Measurements from ENCODE around the gene IFI16.
"Not testable (repeated sequence)": the region's sequence is repeated elsewhere in the genome, so short reads cannot be mapped to it uniquely, and the experiment has no call there.

The IFI16 gene

GRCh38 chr1:159014851-159015250 is 5.1 kb downstream of the IFI16 start:
- TF ChIP-seq CTCF (IDR thresholded peaks at IDR 0.05) (no peak), ZFX (IDR thresholded peaks at IDR 0.05; ENCODE audit: borderline replicate concordance) (no peak)
- no peak overlapping the region for H3K27ac ChIP-seq

- no peak for TF ChIP-seq CTCF (IDR thresholded peaks at IDR 0.05)
- no peak for TF ChIP-seq ZFX (IDR thresholded peaks at IDR 0.05; ENCODE audit: borderline replicate concordance)
- no peak overlapping the region for H3K27ac ChIP-seq
These were observed 5.8 kb downstream of the IFI16 start for GRCh38 chr1:159015440-159015909.

- H3K27ac ChIP-seq, result no peak overlapping the region
- TF ChIP-seq ZFX (IDR thresholded peaks at IDR 0.05; ENCODE audit: borderline replicate concordance) (no peak), CTCF (IDR thresholded peaks at IDR 0.05) (no peak)
These were observed 14.0 kb downstream of the IFI16 start for GRCh38 chr1:159023723-159024122.

- no peak for TF ChIP-seq CTCF (IDR thresholded peaks at IDR 0.05)
- no peak for TF ChIP-seq ZFX (IDR thresholded peaks at IDR 0.05; ENCODE audit: borderline replicate concordance)
- H3K27ac ChIP-seq, result no peak overlapping the region
These were observed 15.3 kb downstream of the IFI16 start for GRCh38 chr1:159025043-159025442.

GRCh38 chr1:159026841-159027240 is 17.1 kb downstream of the IFI16 start:
- not testable (repeated sequence) for H3K27ac ChIP-seq

- H3K27ac ChIP-seq, result no peak overlapping the region
- TF ChIP-seq ZFX (IDR thresholded peaks at IDR 0.05; ENCODE audit: borderline replicate concordance) (no peak), CTCF (IDR thresholded peaks at IDR 0.05) (no peak)
These were observed 20.6 kb downstream of the IFI16 start for GRCh38 chr1:159030311-159030710.

GRCh38 chr1:159030877-159031447 is 21.3 kb downstream of the IFI16 start:
- TF ChIP-seq CTCF (IDR thresholded peaks at IDR 0.05), result no peak
- no peak for TF ChIP-seq ZFX (IDR thresholded peaks at IDR 0.05; ENCODE audit: borderline replicate concordance)
- H3K27ac ChIP-seq, result no peak overlapping the region

GRCh38 chr1:159040206-159040605 is 30.5 kb downstream of the IFI16 start:
- no peak overlapping the region for H3K27ac ChIP-seq
- TF ChIP-seq CTCF (IDR thresholded peaks at IDR 0.05) (no peak), ZFX (IDR thresholded peaks at IDR 0.05; ENCODE audit: borderline replicate concordance) (no peak)

Data from 22Rv1 (cell line).